HG03520 (cell line): Measurements from ENCODE around the gene LRRK1.

Source experiments
- ATAC-seq: cut with Tn5 transposase; IDR thresholded peaks from one replicate; pipeline ENCODE4 v1.9.1; 2021; ENCODE audit warnings: mild to moderate bottlenecking, moderate library complexity; ENCODE audit not compliant: unreplicated experiment

LRRK1 gene

DNA sequence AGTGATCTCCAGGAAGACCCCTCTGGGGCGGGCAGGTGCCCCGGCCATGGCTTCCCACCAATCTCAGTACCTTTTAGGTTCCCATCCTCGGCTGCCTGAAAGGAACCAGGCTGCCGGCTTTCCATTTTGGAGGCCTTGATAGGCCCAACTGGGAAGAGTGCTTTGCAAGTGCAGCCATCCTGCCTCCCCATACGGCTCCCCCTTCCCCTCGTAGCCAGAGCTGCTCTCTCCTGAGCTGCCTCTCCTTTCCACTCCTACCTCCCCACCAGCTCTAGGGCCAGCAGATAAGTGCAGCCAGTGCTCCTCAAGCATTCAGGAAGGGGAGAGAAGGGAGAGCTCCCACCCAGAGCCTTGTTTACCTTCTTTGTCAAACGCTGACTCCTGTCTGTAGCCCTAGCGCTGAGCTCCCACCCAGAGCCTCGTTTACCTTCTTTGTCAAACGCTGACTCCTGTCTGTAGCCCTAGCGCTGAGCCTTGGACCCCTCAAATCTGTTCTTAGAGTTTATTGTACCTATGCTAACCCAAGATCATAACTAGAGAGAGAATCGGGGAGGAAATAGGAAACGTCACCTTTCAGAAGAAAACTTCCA, 133.0 kb downstream of the LRRK1 start:
- ATAC-seq, result no peak

DNA sequence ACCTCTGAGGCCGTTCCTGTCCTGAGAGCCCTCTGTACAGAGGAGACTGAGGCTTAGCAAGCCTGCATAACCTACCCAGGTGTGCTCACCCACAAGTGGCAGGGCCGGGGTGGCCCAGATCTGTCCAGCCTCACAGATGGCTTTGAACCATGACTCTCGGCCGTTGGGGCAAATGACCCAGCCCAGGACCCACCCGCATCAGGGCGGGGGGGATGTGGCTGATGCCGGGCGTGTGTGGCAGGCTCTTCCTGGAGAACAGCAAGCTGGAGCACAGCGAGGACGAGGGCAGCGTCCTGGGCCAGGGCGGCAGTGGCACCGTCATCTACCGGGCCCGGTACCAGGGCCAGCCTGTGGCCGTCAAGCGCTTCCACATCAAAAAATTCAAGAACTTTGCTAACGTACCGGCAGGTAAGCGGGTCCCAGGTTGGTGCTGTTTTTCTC, 133.5 kb downstream of the LRRK1 start:
- ATAC-seq, result no peak

DNA sequence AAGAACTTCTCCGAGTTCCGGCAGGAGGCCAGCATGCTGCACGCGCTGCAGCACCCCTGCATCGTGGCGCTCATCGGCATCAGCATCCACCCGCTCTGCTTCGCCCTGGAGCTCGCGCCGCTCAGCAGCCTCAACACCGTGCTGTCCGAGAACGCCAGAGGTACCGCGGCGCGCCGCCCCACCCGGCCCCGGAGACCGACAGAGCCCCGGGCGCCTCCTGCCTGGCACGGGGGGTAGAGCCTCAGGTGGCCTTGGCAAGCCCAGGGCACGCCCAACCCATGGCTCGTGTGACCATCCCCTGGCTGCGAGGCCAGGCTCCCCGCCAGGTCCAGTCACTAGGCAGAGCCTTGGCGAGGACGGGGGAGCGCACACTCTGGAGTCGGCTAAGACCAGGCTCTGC, 134.1 kb downstream of the LRRK1 start:
- no peak for ATAC-seq

DNA sequence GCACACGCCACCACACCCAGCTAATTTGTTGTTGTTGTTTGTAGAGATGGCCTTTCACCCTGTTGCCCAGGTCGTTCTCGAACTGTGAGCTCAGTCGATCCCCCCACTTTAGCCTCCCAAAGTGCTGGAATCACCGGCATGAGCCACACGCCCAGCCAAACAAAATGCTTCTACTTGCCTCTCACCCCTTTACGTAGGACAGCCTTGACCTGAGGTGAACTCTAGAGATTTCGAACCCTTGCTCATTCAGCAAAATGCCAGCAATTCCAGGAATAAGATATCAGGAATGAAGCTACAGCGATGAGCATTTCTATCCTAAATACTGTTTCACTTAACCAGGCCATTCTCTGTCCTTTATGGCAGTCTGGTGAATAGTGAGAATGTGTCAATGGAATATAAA, 135.0 kb downstream of the LRRK1 start:
- ATAC-seq, result no peak

DNA sequence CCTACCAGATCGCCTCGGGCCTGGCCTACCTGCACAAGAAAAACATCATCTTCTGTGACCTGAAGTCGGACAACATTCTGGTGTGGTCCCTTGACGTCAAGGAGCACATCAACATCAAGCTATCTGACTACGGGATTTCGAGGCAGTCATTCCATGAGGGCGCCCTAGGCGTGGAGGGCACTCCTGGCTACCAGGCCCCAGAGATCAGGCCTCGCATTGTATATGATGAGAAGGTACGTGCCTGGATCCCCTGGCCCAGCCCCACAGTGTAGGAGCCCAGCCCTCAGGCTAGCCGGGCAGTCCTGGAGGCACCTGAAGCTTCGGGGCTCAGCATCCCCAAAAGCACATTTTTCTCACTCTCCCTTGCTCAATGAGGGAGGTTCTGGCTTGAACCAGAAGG, 135.8 kb downstream of the LRRK1 start:
- no peak for ATAC-seq

DNA sequence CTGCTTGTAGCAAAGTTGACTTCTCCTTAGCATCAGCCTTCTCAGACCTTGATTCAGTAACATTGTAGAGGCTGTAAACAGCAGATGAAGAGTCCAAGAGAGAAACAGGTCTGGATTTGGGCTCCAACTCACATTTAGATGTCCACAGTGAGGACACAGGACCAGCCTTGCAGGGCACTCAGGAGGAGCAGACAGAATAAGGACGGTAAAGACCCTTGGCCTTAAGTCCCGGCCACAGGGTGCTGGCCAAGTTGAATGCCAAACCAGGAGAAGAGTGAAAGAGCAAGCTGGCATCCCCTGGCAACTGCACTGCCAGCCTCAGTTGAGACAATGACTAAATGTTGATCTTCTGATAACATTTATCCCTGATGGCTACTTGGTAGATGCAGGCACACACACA, 136.3 kb downstream of the LRRK1 start:
- no peak for ATAC-seq

DNA sequence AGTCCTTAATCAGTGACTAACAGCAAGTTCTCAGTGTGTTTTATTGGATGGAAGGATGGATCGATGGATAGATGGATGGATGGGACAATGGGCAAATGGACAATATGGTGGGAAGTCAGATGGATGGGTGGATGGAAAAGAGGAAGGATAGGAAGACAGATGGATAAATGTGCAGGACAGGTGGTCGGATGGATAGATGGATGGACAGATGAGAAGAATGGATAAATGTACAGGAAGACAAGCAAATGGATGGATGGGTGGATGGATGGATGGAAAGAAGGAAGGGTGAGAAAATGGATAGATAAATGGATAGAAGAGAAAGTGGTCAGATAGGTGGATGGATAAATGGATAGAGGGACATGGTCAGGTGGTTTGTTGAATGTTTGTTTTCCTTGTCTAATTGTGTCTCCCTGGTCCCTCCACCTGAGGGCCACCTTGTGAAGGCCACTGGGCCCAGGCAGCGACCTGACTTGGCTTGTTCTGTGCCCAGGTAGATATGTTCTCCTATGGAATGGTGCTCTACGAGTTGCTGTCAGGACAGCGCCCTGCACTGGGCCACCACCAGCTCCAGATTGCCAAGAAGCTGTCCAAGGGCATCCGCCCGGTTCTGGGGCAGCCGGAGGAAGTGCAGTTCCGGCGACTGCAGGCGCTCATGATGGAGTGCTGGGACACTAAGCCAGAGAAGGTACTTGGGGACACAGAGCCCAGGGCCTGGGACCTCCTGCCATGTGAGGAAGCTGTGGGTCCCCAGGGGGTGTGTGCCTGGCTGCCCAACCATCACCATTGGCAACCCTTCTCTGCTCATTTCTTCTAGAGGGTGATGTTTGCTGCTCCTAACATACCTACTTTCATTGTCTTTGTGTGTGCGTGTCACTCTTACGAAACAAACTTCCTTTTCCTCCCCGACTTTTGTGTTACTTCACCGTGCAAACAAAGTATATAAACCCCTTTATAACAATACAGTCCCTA, 137.5 kb downstream of the LRRK1 start:
- ATAC-seq, result no peak

DNA sequence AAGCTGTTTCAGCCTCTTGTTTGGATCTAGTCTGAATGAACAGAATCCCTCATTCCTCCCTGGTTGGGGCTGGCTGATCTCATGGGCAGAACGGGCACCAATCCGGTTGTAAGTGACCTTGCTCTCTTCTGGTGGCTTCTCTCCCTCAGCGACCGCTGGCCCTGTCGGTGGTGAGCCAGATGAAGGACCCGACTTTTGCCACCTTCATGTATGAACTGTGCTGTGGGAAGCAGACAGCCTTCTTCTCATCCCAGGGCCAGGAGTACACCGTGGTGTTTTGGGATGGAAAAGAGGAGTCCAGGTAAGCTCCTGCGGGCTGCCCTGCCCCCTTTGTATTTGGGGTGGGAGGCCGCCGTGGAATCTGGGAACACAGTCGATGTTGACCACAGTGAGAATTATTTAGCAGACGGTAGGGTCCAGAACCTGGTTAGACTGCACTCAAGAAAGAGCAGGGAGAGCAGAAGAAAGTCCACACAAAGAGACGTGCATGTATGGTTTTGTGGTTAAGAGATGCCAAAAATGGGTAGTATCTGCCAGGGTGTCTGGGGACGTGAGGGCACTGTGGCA, 138.8 kb downstream of the LRRK1 start:
- ATAC-seq, result no peak

DNA sequence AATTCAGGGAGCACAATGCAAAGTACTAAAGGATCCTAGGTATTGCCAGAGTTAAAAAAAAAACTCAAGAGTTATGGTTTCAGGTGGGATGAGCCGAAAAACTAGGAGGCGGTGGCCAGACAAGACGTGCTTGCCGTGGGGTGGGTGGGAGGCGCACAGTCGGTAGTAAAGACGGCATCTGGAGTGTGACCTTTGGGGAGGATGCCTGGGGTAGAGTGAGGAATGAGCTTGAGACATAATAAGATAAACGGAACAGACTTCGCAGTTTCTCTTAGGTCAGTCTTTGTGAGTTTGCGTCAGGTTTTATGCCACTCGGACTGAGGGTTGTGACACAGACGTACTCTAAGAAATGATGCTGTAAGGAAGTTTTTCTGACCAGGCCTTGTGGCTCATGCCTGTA, 139.6 kb downstream of the LRRK1 start:
- ATAC-seq, result no peak

DNA sequence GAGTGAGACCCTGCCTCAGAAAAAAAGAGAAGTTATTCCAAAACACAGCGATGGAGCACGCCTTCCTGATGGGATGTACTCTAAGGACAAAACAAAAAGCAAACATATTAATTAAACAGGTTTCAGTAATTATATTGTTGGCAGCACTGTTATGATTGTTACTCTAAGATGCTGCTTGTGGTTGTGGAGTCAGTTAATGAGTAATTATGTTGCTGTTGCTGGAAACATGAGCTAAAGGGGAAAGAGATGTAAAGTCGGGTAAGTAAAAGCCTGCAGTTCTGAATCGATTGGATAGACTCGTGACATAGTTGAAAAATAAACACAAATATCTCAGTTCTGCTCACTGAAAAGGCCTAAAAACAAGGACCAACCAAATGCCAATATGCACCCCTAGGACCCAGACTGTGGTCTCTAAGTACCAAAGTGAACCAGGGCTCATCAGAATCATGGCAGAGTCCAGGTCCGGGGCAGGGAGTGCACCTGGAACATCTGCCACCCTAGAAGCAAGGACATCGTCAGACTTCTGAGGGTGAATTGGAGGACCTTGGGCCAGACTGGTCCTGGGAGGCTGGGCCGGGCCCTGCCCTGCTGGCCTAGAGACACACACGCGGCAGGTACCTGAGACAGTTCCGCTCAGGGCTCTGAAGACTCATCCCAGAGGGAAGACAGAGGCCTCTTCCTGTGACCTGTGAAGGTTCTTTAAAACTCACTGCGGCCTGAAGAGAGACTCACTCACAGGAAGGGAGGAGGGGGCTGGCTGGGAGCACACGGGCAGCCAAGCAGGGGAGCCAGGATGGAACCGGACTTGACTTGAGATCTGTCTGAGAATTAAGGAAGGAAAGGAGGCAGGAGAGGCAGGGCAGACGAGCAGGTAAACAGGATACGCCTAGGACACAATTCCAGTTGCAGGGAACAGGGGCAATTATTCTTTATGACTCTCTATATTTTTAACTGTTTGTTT, 140.5 kb downstream of the LRRK1 start:
- no peak for ATAC-seq

DNA sequence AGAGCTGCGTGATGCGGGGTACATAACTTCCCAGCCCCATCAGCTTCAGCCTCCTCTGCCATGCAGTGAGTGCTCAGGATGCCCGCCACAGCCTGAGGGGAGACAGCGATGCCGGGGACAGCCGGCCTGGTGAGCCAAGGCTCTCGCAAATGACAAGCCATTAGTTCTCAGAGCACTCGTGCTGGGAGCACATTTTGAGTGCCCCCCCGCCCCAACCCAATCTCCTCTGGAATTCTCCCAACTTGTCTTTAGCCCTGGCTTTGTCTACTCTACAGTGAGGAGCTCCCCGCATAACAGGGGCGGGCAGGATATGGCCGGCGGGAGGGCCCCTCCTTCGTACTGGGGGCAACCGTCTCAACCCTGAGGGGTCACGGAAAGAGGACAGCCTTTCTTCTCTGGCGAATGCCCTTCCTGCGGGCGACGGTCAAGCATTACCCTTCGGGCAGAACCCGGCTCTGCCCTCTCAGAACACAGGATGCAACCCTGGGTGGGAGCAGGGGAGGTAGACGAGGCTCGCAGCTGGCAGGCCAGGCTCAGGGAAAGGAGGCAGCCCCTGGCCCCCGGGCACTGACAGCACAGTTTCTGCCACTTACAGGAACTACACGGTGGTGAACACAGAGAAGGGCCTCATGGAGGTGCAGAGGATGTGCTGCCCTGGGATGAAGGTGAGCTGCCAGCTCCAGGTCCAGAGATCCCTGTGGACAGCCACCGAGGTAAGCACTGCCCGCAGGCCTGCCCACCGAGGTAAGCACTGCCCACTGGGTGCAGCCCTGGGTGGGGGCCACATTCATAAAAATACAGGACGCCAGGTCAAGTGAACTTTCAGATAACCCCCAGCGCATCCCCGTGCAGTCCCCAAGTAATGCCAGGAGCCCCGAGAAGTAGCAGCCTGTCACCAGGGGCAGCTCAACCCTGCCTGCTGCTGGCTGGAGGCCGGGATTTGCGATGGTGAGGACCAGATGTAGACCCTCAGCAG, 141.7 kb downstream of the LRRK1 start:
- ATAC-seq, result no peak

DNA sequence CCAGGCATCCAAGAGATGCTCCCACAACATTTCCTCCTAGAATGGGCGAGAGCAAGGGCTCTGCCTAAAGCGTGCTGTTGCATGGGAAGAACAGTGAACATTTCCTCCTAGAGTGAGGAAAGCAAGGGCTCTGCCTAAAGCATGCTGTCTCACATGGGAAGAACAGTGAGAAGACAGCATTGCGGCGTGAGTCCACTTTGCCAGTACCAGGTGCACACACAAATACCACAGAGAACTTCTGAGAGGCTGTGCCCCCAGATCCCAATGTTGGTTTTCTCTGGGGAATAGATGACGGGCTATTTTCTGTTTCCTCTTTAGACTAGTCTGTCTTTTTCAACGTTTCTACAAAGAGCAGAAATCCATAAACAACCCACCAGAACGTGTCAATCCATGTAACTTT, 142.9 kb downstream of the LRRK1 start:
- no peak for ATAC-seq

DNA sequence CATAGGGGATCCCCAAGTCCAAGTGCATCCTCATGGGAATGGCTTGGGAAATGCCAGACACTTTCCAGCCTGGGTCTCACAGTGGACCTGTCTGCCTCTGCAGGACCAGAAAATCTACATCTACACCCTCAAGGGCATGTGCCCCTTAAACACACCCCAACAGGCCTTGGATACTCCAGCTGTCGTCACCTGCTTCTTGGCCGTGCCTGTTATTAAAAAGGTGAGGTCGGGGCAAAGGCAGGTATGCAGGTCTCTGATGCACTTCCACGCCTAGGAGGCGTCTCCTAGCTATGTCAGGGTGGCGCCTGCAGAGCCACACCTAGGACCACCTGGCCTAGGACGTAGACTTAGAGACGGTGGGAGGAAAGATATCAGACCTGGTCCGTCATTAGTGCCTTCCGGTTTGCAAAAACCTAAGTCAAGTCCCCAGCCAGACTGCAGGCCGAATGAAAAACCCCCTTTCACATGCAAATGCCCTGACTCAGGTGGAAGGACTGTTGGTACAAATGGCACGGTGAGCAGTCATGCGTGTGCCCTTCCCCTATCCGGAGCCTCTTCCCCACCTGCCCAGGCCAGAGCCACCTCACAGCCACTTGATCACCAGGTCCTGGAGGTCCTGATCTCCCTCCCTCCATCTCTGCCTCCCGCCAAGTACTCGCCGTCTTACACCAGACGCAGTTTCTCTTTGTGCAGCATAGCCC, 143.5 kb downstream of the LRRK1 start:
- ATAC-seq, result no peak

DNA sequence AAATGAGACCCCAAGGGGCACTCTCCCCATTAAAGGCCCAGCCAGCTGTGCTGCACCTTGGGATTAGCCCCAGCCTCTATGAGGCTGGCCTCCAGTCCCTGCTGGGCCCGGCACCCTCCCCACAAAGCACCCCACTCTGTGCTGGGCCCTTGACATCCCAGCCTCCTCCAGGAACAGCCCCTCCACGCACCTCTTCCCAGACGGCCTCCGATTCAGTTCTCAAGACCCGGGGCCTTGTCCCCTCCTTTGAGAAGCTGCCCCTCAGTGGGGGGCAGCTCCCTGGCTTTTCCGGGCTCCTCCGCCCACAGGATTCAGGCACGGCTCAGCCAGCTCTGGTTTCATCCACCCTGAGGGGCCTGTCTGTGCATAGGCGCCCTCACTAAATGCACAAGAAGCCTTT, 144.1 kb downstream of the LRRK1 start:
- no peak for ATAC-seq

DNA sequence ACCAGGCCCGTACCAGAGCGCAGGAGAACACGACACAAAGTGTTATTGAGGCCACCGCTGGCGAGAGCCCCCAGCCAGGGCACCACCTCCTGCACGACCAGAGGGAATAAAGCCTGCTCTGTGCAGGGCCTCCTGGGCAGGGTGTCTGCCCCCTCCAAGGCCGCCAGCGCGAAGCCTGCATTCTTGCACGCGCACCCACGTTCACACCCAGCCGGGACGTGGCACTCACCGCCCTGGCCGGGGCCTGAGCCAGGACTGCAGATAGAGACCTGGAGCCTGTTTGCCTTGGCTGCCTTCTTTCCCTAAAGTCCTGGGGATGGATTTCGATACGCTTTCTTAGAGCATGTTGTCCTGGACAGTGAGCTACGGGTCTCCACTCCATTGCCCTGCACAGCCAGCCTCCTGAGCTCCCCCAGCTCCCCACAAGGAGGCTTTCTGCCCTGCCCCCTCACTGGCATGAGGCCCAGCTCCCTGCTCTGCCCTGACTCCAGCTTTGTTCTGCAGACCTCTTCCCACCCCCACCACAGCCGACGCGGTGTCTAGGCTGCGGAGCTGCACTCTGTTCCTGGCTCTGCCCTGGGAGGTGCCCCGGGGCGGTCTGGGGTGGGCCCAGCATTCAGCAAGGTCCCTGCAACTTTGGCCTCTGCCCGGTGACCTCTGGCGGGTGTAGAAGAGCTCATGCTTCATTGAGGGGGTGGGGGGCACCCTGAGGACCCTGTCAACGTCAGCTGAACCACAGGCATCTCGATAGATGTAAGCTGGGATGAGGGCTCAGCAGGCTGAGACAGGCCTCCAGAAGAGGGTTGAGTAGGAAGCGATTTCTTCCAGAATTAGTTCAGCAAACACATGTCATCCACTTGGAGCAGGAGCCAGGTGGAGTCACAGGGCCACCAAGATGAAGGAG, 145.0 kb downstream of the LRRK1 start:
- no peak for ATAC-seq

DNA sequence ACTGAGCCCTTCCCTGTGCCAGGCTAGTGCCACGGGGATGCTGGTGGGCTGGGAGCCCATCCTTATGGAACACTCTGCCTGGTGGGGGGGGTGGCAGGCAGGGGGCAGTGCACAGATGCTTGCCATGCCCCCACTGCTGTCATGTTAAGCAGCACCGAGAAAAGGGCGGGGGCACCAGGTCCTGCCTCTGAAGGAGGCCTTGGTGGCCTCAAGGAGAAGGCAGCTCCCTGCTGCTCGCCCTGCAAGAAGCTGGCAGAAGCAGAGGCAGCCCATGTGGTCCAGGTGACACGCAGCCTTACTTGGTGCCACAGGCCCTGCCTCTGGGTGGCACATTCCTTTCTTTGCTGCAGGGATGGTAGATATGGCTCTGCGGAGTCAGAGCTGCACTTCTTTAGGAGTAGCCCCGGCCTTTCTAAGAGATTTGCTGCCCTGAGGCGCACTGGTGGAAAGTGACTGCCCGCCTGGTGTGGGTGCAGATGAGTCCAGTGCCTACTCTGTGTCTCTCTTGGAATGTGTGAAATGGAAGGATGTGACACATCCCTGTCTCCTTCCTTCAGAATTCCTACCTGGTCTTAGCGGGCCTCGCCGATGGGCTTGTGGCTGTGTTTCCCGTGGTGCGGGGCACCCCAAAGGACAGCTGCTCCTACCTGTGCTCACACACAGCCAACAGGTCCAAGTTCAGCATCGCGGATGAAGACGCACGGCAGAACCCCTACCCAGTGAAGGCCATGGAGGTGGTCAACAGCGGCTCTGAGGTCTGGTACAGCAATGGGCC, 145.8 kb downstream of the LRRK1 start:
- no peak for ATAC-seq

DNA sequence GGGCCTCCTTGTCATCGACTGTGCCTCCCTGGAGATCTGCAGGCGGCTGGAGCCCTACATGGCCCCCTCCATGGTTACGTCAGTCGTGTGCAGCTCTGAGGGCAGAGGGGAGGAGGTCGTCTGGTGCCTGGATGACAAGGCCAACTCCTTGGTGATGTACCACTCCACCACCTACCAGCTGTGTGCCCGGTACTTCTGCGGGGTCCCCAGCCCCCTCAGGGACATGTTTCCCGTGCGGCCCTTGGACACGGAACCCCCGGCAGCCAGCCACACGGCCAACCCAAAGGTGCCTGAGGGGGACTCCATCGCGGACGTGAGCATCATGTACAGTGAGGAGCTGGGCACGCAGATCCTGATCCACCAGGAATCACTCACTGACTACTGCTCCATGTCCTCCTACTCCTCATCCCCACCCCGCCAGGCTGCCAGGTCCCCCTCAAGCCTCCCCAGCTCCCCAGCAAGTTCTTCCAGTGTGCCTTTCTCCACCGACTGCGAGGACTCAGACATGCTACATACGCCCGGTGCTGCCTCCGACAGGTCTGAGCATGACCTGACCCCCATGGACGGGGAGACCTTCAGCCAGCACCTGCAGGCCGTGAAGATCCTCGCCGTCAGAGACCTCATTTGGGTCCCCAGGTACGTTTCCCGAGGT, 146.5 kb downstream of the LRRK1 start:
- no peak for ATAC-seq
